ENCODE results near the gene EGF.

DNA sequence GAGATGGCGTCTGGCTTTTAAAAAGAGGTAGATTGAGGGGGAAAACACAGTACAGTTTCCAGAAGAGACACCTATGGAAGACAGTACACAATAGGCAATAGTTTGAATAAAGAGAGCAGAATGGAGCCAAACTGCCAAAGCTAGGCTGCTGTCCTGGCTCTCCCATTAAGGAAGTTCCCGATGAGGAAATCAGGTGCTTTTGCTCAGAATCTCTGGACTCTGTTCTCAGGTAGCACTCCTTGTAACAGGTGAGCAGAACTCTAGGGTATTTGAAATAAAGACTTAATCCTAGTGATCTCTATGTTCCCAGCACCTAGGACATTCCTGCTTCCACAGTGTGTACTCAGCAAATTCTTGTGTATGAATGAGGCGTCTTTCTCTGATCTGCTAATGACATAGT, 1.6 kb downstream of the EGF start:
- TF ChIP-seq, protein P1, sequence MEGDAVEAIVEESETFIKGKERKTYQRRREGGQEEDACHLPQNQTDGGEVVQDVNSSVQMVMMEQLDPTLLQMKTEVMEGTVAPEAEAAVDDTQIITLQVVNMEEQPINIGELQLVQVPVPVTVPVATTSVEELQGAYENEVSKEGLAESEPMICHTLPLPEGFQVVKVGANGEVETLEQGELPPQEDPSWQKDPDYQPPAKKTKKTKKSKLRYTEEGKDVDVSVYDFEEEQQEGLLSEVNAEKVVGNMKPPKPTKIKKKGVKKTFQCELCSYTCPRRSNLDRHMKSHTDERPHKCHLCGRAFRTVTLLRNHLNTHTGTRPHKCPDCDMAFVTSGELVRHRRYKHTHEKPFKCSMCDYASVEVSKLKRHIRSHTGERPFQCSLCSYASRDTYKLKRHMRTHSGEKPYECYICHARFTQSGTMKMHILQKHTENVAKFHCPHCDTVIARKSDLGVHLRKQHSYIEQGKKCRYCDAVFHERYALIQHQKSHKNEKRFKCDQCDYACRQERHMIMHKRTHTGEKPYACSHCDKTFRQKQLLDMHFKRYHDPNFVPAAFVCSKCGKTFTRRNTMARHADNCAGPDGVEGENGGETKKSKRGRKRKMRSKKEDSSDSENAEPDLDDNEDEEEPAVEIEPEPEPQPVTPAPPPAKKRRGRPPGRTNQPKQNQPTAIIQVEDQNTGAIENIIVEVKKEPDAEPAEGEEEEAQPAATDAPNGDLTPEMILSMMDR (IDR thresholded peaks at IDR 0.05 in 8 of 11, conservative IDR thresholded peaks at IDR 0.05 in 3 of 11) = no peak
- TF ChIP-seq POLR2AphosphoS5 (IDR thresholded peaks at IDR 0.05) = no peak
- TF ChIP-seq POLR2A (IDR thresholded peaks at IDR 0.05) = no peak
